Endothelial cell of umbilical vein (primary cell): Measurements from ENCODE around the gene PRDM10. TPM values are rescaled to one million over a fixed set of nuclear protein-coding genes. Genes with fewer than 3 reads are reported as not detected.

ENCODE experiments used
- BruUV-seq: library from RNA; stranded (reverse); fragments of 400-500 nt; replicated peaks from 2 replicates; lab custom pipeline; 2021; lab: Mats Ljungman, UMichigan
- CTCF ChIA-PET: fragments of 300-600, 350-600 bp; sonication (Branson Sonifier 250); formaldehyde crosslinking; loops from one replicate; lab custom pipeline; 2021; ENCODE audit warnings: antibody characterized with exemption, inconsistent platforms; lab: Charles Lee
- POLR2A ChIA-PET: fragments of 300-600, 350-600 bp; sonication (Branson Sonifier 250); formaldehyde crosslinking; loops from one replicate; lab custom pipeline; 2021; ENCODE audit warnings: antibody characterized with exemption, inconsistent platforms; lab: Charles Lee
- DNase-seq: peaks from one replicate; pipeline ENCODE4 v3.0.0-alpha.2; 2011; ENCODE audit warnings: low read depth, low spot score
- FAIRE-seq: peaks from 2 replicates; lab custom pipeline; 2011; peaks lifted over from hg19 to GRCh38; lab: Jason Lieb, UNC
- H2AFZ ChIP-seq: 2 replicates; pipeline ENCODE4 v1.6.0; 2012; ENCODE audit warnings: low read depth, low read length, control low read depth, inconsistent platforms
- H3K27ac ChIP-seq: 2 replicates; pipeline ENCODE4 v1.5.1; 2011; ENCODE audit warnings: low read depth, mild to moderate bottlenecking, control low read depth, low read length, moderate library complexity; ENCODE audit not compliant: insufficient read depth
- H3K27me3 ChIP-seq, 2 experiments: 2 replicates each; pipeline versions ENCODE4 v1.6.0 to v1.6.1; 2011; ENCODE audit warnings: low read length in 2 of 2, mixed read lengths in 1 of 2; ENCODE audit not compliant: control insufficient read depth in 2 of 2, insufficient read depth in 2 of 2
- H3K36me3 ChIP-seq, 2 experiments: 2 replicates in 1 of 2; 3 replicates in 1 of 2; pipeline ENCODE4 v1.5.1; 2011; ENCODE audit warnings: low read length in 2 of 2, mild to moderate bottlenecking in 1 of 2, moderate library complexity in 1 of 2; ENCODE audit not compliant: control insufficient read depth in 2 of 2, insufficient read depth in 2 of 2; ENCODE audit errors: extremely low read depth in 1 of 2
- H3K4me1 ChIP-seq: 3 replicates; pipeline ENCODE4 v1.5.1; 2011; ENCODE audit warnings: mild to moderate bottlenecking, low read length; ENCODE audit not compliant: control insufficient read depth, insufficient read depth; ENCODE audit errors: extremely low read depth
- H3K4me2 ChIP-seq: 2 replicates; pipeline ENCODE4 v1.6.1; 2011; ENCODE audit warnings: low read length, control low read depth, mixed read lengths; ENCODE audit not compliant: insufficient read depth
- H3K4me3 ChIP-seq, 3 experiments: fragments of 200-600 bp in 1 of 3; sonication (generic), shearing (Covaris generic) in 1 of 3; replicated peaks in 1 of 3; 2 replicates each; pipeline ENCODE4 v1.5.1; 2011 to 2016; ENCODE audit warnings: control low read depth in 3 of 3, low read length in 3 of 3, mild to moderate bottlenecking in 2 of 3, inconsistent platforms in 1 of 3, low read depth in 1 of 3, moderate library complexity in 1 of 3; ENCODE audit not compliant: insufficient read depth in 1 of 3
- H3K79me2 ChIP-seq: 2 replicates; pipeline ENCODE4 v1.6.0; 2012; ENCODE audit warnings: low read length, inconsistent platforms; ENCODE audit not compliant: control insufficient read depth, insufficient read depth
- H3K9ac ChIP-seq: replicated peaks from 2 replicates; pipeline ENCODE3; 2011; ENCODE audit warnings: low read length, control low read depth; ENCODE audit not compliant: insufficient read depth; ENCODE audit errors: extremely low read depth
- H3K9me1 ChIP-seq: replicated peaks from 3 replicates; pipeline ENCODE4 v1.6.0; 2011; ENCODE audit warnings: mild to moderate bottlenecking, low read length; ENCODE audit not compliant: control insufficient read depth, insufficient read depth; ENCODE audit errors: extremely low read depth
- H3K9me3 ChIP-seq: replicated peaks from 2 replicates; pipeline ENCODE4 v1.5.1; 2012; ENCODE audit warnings: low read length, inconsistent platforms; ENCODE audit not compliant: control insufficient read depth, insufficient read depth
- H4K20me1 ChIP-seq: replicated peaks from 2 replicates; pipeline ENCODE3; 2011; ENCODE audit warnings: mild to moderate bottlenecking, low read length; ENCODE audit not compliant: control insufficient read depth, insufficient read depth; ENCODE audit errors: extremely low read depth
- CTCF ChIP-seq, 2 donors: IDR thresholded peaks; 1 replicate in 1 of 2; 2 replicates in 1 of 2; pipeline ENCODE4 v1.5.1; 2011; ENCODE audit warnings: low read length in 2 of 2, mild to moderate bottlenecking in 2 of 2, moderate library complexity in 2 of 2, control low read depth in 1 of 2, inconsistent platforms in 1 of 2, low read depth in 1 of 2; ENCODE audit not compliant: insufficient read depth in 1 of 2; ENCODE audit errors: extremely low read depth in 1 of 2
- EZH2 ChIP-seq: IDR thresholded peaks from 2 replicates; pipeline ENCODE4 v1.6.1; 2012; ENCODE audit warnings: borderline replicate concordance, low read depth, mild to moderate bottlenecking, moderate library complexity, low read length, inconsistent platforms; ENCODE audit not compliant: severe bottlenecking
- FOS ChIP-seq: IDR thresholded peaks from 2 replicates; pipeline ENCODE4 v1.6.1; 2011; ENCODE audit warnings: mild to moderate bottlenecking, low read length, moderate library complexity, borderline replicate concordance; ENCODE audit not compliant: insufficient read depth
- GATA2 ChIP-seq: IDR thresholded peaks from 2 replicates; pipeline ENCODE4 v1.7.0; 2011; ENCODE audit warnings: low read depth, mild to moderate bottlenecking, moderate library complexity, mixed read lengths, low read length; ENCODE audit not compliant: insufficient read length, insufficient read depth
- JUN ChIP-seq: IDR thresholded peaks from 2 replicates; pipeline ENCODE4 v1.6.1; 2011; ENCODE audit warnings: borderline replicate concordance, low read depth; ENCODE audit not compliant: insufficient read length, insufficient read depth
- MYC ChIP-seq: IDR thresholded peaks from one replicate; pipeline ENCODE4 v1.6.1; 2011; ENCODE audit warnings: mild to moderate bottlenecking, low read depth, low read length
- POLR2A ChIP-seq: IDR thresholded peaks from 2 replicates; pipeline ENCODE4 v1.6.1; 2012; ENCODE audit warnings: low read depth, mild to moderate bottlenecking, control low read depth, low read length
- POLR2AphosphoS5 ChIP-seq: IDR thresholded peaks from 2 replicates; pipeline ENCODE4 v1.6.1; 2012; ENCODE audit warnings: low read depth, mild to moderate bottlenecking, control low read depth, low read length, moderate library complexity; ENCODE audit not compliant: insufficient read depth
- dilution Hi-C: fragments of 300-500 bp; cut with MboI; formaldehyde crosslinking; loops from one replicate; pipeline ENCODE4 v1.15.0; 2019; ENCODE audit warnings: low sequenced_read_pairs; ENCODE audit not compliant: extremely low pct_ligation_motif_present
- intact Hi-C: fragments of 100-400 bp; cut with micrococcal nuclease; formaldehyde crosslinking; loops from one replicate; pipeline ENCODE4 v1.10.0; 2022
- polyA plus RNA-seq, 4 experiments: library from polyadenylated mRNA; depleted of rRNA in 3 of 4; stranded (reverse) in 3 of 4; unstranded in 1 of 4; fragments of >200 nt; gene quantifications; 2 replicates each; pipeline versions ENCODE4 v1.2.1 to v1.2.3, GENCODE V29; 2011 to 2012; ENCODE audit warnings: missing spikeins in 1 of 4
- total RNA-seq: library from RNA; stranded (reverse); gene quantifications from 2 replicates; pipeline ENCODE4 v1.2.3, GENCODE V29; 2021
- TF ChIP-seq, protein P1 (sequence below): IDR thresholded peaks from 2 replicates; pipeline ENCODE4 v1.6.1; 2011; ENCODE audit not compliant: insufficient read depth, insufficient read length

The PRDM10 gene
- total and polyA plus RNA-seq, 2 donors (not counting 3 experiments of a cell fraction or from before 2014, with no cell fraction given) = 9.6 to 13.0 TPM

GRCh38 chr11:129945373-129945772, 57.3 kb downstream of the PRDM10 start:
- intact Hi-C loops = no loop called here
- no TSS peak for BruUV-seq
- H3K9me3 ChIP-seq = no peaks in the 10 kb centered on the region
- no peak for DNase-seq
- no peaks in the 10 kb centered on the region for H3K27me3 ChIP-seq
- ChIA-PET CTCF (interaction anchor here (1.7 kb wide), 1 partner anchor 187 kb away, joined by 11 read pairs; no protein-coding TSS in a partner anchor), POLR2A (no interaction called here)
- H3K27ac ChIP-seq = no peak overlapping the region
- H3K9me1 ChIP-seq = no peaks in the 10 kb centered on the region
- dilution Hi-C loops = no loop called here
- H3K4me3 ChIP-seq = no peak overlapping the region
- no peaks in the 10 kb centered on the region for H3K79me2 ChIP-seq
- no peak overlapping the region for H2AFZ ChIP-seq
- TF ChIP-seq MYC (no peak), POLR2AphosphoS5 (no peak), EZH2 (no peak), FOS (no peak), JUN (no peak), POLR2A (no peak), CTCF (IDR thresholded peaks at IDR 0.05; ENCODE audit: extremely low read depth in 1 of 2, insufficient read depth in 1 of 2, low read depth in 1 of 2, low read length in 2 of 2) (no peak), GATA2 (no peak)
- TF ChIP-seq, protein P1, sequence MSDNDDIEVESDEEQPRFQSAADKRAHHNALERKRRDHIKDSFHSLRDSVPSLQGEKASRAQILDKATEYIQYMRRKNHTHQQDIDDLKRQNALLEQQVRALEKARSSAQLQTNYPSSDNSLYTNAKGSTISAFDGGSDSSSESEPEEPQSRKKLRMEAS = no peak
- H4K20me1 ChIP-seq = no peaks in the 10 kb centered on the region
- no peak for FAIRE-seq
- no peak overlapping the region for H3K4me2 ChIP-seq
- H3K4me1 ChIP-seq = peaks cover 5% of the 10 kb centered on the region
- H3K9ac ChIP-seq = no peak overlapping the region
- H3K36me3 ChIP-seq = peaks cover 3 to 5% of the 10 kb centered on the region in 2 experiments
